Measurements from ENCODE around the gene HS3ST4. TPM values are rescaled to one million over a fixed set of nuclear protein-coding genes. Genes with fewer than 3 reads are reported as not detected.

HS3ST4 gene
- polyA plus RNA-seq, 1 donor from 2014 or later = 13.0 TPM

DNA sequence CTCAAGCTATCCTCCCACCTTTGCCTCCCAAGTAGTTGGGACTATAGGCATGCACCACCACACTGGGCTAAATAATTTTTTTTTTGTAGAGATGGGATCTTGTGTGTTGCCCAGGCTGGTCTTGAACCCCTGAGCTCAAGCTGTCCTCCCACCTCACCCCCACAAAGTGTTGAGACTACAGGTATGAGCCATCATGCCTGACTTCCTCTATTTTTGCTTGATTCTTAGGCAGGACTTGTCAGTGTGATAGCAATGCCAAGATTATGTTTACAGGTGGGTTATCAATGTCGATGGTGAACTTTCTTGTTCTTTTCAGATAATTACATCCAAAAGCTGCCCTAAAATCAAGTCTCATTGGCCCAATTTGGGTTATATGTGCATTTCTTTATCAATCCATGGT, 96.9 kb downstream of the HS3ST4 start:
- Histone ChIP-seq H3K27me3 (ENCODE audit: insufficient read depth, low read depth, low read length) (no peaks in the 10 kb centered on the region), H3K4me2 (ENCODE audit: low read length) (no peak overlapping the region), H3F3A (ENCODE audit: insufficient read depth, low read length, poor library complexity, severe bottlenecking) (no peaks in the 10 kb centered on the region), H3K9me3 (ENCODE audit: low read length) (no peaks in the 10 kb centered on the region), H3K27ac (ENCODE audit: low read length) (no peak overlapping the region), H3K79me2 (replicated peaks; ENCODE audit: insufficient read depth, low read length) (no peaks in the 10 kb centered on the region), H3K36me3 (ENCODE audit: insufficient read depth, low read length) (no peaks in the 10 kb centered on the region), H3K9me2 (ENCODE audit: insufficient read depth, low read length) (no peaks in the 10 kb centered on the region), H4K20me1 (ENCODE audit: insufficient read depth) (no peaks in the 10 kb centered on the region), H2AFZ (ENCODE audit: low read depth, low read length) (no peak overlapping the region), H3K9ac (ENCODE audit: low read length) (no peak overlapping the region), H3K4me3 (ENCODE audit: low read length) (no peak overlapping the region)
- TF ChIP-seq EP300 (conservative IDR thresholded peaks at IDR 0.05; ENCODE audit: poor library complexity, severe bottlenecking) (no peak), POLR2AphosphoS5 (IDR thresholded peaks at IDR 0.05) (no peak), MXI1 (conservative IDR thresholded peaks at IDR 0.05; ENCODE audit: poor library complexity, severe bottlenecking) (no peak), SMC3 (conservative IDR thresholded peaks at IDR 0.05; ENCODE audit: poor library complexity) (no peak), EZH2 (IDR thresholded peaks at IDR 0.05; ENCODE audit: borderline replicate concordance, insufficient read depth, low read length, poor library complexity, severe bottlenecking) (no peak)
- TF ChIP-seq, protein P1, sequence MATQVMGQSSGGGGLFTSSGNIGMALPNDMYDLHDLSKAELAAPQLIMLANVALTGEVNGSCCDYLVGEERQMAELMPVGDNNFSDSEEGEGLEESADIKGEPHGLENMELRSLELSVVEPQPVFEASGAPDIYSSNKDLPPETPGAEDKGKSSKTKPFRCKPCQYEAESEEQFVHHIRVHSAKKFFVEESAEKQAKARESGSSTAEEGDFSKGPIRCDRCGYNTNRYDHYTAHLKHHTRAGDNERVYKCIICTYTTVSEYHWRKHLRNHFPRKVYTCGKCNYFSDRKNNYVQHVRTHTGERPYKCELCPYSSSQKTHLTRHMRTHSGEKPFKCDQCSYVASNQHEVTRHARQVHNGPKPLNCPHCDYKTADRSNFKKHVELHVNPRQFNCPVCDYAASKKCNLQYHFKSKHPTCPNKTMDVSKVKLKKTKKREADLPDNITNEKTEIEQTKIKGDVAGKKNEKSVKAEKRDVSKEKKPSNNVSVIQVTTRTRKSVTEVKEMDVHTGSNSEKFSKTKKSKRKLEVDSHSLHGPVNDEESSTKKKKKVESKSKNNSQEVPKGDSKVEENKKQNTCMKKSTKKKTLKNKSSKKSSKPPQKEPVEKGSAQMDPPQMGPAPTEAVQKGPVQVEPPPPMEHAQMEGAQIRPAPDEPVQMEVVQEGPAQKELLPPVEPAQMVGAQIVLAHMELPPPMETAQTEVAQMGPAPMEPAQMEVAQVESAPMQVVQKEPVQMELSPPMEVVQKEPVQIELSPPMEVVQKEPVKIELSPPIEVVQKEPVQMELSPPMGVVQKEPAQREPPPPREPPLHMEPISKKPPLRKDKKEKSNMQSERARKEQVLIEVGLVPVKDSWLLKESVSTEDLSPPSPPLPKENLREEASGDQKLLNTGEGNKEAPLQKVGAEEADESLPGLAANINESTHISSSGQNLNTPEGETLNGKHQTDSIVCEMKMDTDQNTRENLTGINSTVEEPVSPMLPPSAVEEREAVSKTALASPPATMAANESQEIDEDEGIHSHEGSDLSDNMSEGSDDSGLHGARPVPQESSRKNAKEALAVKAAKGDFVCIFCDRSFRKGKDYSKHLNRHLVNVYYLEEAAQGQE (IDR thresholded peaks at IDR 0.05; ENCODE audit: borderline replicate concordance) = no peak

DNA sequence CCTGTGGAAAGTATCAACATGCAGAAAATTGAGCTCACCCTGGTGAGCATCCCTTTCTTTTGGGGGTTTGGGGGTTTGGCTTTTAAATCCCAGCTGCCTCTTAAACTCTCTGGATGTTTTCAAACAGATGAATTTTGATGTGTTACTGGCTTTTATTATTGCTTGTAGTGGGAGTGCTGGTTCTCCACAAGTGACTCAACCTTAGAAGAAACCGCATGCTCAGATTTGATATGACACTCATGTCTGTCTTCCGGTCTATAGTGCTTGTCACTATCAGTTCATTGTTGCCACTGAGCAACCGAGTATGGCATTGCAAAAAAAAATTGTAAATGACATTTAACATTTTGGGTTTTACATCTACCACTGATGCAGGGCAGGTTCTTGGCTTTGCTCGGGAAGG, 104.5 kb downstream of the HS3ST4 start:
- no peaks in the 10 kb centered on the region for H3K9me2 ChIP-seq (ENCODE audit: insufficient read depth, low read length)
- TF ChIP-seq TAF1 (IDR thresholded peaks at IDR 0.05; ENCODE audit: low read depth) (no peak), MXI1 (conservative IDR thresholded peaks at IDR 0.05; ENCODE audit: poor library complexity, severe bottlenecking) (no peak), EZH2 (IDR thresholded peaks at IDR 0.05; ENCODE audit: borderline replicate concordance, insufficient read depth, low read length, poor library complexity, severe bottlenecking) (no peak), EP300 (conservative IDR thresholded peaks at IDR 0.05; ENCODE audit: poor library complexity, severe bottlenecking) (no peak), POLR2AphosphoS5 (IDR thresholded peaks at IDR 0.05) (no peak), RAD21 (conservative IDR thresholded peaks at IDR 0.05) (no peak)
- TF ChIP-seq, protein P1 (IDR thresholded peaks at IDR 0.05; ENCODE audit: borderline replicate concordance) = no peak
- TF ChIP-seq, protein P2, sequence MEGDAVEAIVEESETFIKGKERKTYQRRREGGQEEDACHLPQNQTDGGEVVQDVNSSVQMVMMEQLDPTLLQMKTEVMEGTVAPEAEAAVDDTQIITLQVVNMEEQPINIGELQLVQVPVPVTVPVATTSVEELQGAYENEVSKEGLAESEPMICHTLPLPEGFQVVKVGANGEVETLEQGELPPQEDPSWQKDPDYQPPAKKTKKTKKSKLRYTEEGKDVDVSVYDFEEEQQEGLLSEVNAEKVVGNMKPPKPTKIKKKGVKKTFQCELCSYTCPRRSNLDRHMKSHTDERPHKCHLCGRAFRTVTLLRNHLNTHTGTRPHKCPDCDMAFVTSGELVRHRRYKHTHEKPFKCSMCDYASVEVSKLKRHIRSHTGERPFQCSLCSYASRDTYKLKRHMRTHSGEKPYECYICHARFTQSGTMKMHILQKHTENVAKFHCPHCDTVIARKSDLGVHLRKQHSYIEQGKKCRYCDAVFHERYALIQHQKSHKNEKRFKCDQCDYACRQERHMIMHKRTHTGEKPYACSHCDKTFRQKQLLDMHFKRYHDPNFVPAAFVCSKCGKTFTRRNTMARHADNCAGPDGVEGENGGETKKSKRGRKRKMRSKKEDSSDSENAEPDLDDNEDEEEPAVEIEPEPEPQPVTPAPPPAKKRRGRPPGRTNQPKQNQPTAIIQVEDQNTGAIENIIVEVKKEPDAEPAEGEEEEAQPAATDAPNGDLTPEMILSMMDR (IDR thresholded peaks at IDR 0.05; ENCODE audit: poor library complexity, severe bottlenecking) = no peak
- H4K20me1 ChIP-seq (ENCODE audit: insufficient read depth) = no peaks in the 10 kb centered on the region
- no peaks in the 10 kb centered on the region for H3K27me3 ChIP-seq (ENCODE audit: insufficient read depth, low read depth, low read length)
- H3K9me3 ChIP-seq (ENCODE audit: low read length) = no peaks in the 10 kb centered on the region
- no peaks in the 10 kb centered on the region for H3F3A ChIP-seq (ENCODE audit: insufficient read depth, low read length, poor library complexity, severe bottlenecking)
- no peak overlapping the region for H2AFZ ChIP-seq (ENCODE audit: low read depth, low read length)
- no peak overlapping the region for H3K4me2 ChIP-seq (ENCODE audit: low read length)
- H3K27ac ChIP-seq (ENCODE audit: low read length) = no peak overlapping the region
- no peak overlapping the region for H3K9ac ChIP-seq (ENCODE audit: low read length)
- H3K79me2 ChIP-seq (replicated peaks; ENCODE audit: insufficient read depth, low read length) = no peaks in the 10 kb centered on the region
- no peak overlapping the region for H3K4me3 ChIP-seq (ENCODE audit: low read length)
- no peaks in the 10 kb centered on the region for H3K36me3 ChIP-seq (ENCODE audit: insufficient read depth, low read length)

All from neural cell (in vitro differentiated cells).